22Rv1 (cell line): ENCODE data around the gene TTC28.
"Not testable (repeated sequence)": the region's sequence is repeated elsewhere in the genome, so short reads cannot be mapped to it uniquely, and the experiment has no call there.

ENCODE experiments used
- H3K27ac ChIP-seq: fragments of 450-650 bp; 2 replicates; pipeline ENCODE4 v1.5.1; 2017
- ZFX ChIP-seq: fragments of 450-650 bp; IDR thresholded peaks from 2 replicates; pipeline ENCODE4 v1.6.1; 2017; ENCODE audit warnings: antibody characterized with exemption, borderline replicate concordance
- TF ChIP-seq, protein P1 (sequence below): fragments of 450-650 bp; IDR thresholded peaks from 2 replicates; pipeline ENCODE4 v1.5.1; 2017; ENCODE audit warnings: mild to moderate bottlenecking

The TTC28 gene

DNA sequence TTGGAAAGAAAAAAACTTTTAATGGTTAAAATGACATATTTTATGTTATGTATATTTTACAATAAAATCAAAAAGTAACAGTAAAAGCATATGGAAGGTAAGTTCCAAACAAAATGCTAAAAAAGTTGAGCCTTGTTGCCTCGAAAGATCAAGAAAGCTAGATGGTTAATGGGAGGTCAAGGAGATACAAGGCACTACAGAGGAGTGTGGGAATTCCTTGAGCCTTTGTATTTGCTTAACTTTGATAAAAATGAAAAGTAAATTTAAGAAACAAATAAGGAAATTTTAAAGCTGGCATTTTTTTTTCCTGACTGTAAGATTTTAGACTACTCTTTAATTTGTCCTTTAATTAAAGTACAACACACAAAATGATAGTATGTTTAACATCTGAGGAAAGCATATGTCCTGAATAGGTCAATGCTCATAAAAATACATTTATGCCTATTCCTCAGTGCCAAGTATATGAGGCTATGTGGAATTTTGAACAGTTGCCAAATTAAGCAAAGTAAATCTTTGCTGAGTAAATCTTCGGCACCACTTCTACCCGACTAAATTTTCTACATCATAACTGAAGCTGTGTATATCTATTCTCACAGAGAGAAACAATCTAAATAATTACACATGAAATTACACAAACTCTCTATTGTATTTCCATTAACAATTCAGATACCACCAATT, 108.8 kb downstream of the TTC28 start:
- TF ChIP-seq, protein P1, sequence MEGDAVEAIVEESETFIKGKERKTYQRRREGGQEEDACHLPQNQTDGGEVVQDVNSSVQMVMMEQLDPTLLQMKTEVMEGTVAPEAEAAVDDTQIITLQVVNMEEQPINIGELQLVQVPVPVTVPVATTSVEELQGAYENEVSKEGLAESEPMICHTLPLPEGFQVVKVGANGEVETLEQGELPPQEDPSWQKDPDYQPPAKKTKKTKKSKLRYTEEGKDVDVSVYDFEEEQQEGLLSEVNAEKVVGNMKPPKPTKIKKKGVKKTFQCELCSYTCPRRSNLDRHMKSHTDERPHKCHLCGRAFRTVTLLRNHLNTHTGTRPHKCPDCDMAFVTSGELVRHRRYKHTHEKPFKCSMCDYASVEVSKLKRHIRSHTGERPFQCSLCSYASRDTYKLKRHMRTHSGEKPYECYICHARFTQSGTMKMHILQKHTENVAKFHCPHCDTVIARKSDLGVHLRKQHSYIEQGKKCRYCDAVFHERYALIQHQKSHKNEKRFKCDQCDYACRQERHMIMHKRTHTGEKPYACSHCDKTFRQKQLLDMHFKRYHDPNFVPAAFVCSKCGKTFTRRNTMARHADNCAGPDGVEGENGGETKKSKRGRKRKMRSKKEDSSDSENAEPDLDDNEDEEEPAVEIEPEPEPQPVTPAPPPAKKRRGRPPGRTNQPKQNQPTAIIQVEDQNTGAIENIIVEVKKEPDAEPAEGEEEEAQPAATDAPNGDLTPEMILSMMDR, result no peak
- no peak for TF ChIP-seq ZFX
- peak overlapping the region; percentile 28; the same call in 1 of the 2 replicates for H3K27ac ChIP-seq

DNA sequence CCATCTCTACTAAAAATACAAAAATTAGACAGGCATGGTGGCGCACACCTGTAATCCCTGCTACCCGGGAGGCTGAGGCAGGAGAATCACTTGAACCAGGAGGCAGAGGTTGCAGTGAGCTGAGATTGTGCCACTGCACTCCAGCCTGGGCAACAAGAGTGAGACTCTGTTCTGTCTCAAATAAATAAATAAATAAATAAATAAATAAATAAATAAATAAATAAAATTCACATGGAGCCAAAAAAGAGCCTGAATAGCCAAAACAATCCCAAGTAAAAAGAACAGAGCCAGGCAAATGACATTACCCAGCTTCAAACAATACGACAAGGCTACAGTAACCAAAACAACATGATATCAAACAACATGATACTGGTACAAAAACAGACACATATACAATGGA, 110.7 kb downstream of the TTC28 start:
- not testable (repeated sequence) for H3K27ac ChIP-seq

DNA sequence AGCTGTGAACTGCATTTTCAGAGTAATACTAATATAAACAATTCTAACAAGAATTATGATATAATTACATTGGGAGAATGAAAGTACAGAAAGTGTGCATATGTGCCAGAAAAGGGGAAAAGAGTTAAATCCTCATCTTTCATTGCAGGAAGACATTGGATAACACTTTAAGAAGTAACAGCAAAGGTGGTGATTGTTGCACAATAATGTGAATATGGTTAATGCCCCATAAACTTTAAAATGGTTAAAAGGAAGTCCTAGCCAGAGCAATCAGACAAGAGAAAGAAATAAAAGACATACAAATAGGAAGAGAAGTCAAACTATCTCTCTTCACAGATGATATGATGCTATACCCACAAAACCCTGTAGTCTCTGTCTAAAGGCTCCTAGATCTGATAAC, 111.5 kb downstream of the TTC28 start:
- TF ChIP-seq, protein P1, result no peak
- no peak for TF ChIP-seq ZFX

DNA sequence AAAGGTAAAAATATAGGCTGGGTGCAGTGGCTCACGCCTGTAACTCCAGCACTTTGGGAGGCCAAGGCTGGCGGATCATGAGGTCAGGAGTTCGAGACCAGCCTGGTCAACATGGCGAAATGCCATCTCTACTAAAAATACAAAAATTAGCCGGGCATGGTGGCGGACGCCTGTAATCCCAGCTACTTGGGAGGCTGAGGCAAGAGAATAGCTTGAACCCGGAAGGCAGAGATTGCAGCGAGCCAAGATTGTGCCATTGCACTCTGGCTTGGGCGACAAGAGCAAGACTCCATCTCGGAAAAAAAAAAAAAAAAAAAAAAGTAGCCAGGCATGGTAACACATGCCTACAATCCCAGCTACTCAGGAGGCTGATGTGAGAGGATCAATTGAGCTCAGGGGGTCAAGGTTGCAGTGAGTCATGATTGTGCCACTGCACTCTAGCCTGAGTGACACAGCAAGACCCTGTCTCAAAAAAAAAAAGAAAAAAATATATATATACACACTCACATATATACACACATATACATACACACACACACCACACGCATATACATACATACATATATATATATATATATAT, 112.6 kb downstream of the TTC28 start:
- H3K27ac ChIP-seq, result not testable (repeated sequence)

More for the DNA sequence above, 111.5 kb downstream of the TTC28 start:
- H3K27ac ChIP-seq, result no peak overlapping the region

DNA sequence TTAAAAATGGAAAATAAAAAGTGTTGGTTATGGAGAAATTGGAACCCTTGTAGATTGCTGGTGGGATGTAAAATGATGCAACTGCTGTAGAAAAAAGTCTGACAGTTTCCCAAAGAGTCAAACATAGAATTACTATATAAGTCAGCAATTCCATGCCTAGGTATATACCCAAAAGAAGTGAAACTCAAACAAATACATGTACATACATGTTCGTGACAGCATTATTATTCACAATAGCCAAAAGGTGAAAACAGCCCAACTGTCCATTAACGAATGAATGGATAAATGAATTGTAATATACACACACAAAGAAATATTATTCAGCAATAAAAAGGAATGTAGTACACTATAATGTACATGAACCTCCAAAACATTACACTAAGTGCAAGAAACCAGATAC, 116.0 kb downstream of the TTC28 start:
- TF ChIP-seq, protein P1, result no peak
- no peak for TF ChIP-seq ZFX
- no peak overlapping the region for H3K27ac ChIP-seq

DNA sequence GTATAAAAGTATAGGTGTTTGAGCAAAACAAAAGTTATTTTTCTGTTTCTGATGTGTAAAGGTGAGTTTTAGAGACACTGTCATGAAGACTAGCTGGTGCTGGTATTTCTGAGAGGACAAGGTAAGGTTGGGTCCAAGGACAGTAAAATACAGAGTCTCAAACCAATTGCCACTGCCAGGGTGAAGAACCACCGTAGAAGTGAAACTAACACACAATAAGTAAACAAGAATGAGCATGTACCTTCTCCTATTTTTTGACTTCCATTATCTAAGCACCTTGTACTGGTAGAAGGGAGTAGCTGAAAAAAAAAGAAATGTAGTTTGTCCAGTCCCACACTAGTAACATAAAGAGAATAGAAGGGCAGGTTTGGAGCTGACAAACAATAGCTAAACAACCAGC, 117.3 kb downstream of the TTC28 start:
- H3K27ac ChIP-seq, result no peak overlapping the region
- TF ChIP-seq, protein P1, result no peak
- no peak for TF ChIP-seq ZFX

DNA sequence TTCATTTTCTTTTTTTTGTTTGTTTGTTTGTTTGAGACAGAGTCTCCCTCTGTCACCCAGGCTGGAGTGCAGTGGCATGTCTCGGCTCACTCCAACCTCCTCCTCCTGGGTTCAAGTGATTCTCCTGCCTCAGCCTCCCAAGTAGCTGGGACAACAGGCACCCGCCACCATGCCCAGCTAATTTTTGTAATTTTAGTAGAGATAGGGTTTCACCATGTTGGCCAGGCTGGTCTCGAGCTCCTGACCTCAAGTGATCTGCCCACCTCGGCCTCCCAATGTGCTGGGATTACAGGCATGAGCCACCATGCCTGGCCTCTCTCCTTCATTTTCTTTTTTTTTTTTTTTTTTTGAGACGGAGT, 118.9 kb downstream of the TTC28 start:
- H3K27ac ChIP-seq, result not testable (repeated sequence)

DNA sequence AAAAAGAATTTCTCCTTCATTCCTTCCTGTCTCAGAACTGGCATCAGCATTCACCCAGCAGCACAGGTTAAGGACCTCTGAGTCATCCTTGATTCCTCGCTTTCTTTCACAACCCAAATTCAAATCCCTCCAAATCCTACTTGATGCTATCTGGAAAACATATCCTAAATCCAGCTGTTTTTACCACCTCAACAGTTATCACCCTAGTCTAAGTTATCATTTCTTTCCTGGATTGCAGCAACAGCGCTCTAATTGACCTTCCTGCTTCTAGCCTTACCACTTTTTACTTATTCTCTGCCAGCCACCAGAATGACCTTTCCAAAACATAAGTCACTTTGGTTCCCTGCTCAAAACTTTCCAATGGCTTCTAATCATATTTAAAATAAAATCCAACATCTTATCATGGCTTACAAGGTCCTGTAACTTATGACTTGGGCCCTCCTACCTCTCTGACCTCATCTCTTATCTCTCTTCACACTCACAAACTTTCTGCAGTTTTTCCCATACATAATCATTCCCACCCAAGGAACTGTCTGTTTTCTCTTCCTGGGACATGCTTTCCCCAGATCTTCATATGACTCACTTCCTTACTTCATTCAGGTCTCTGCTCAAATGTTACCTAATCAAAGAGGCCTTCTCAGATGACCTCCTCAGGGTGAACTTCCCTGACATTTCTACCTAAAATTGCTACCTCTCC, 119.4 kb downstream of the TTC28 start:
- TF ChIP-seq ZFX, result no peak
- TF ChIP-seq, protein P1, result no peak
- no peak overlapping the region for H3K27ac ChIP-seq

DNA sequence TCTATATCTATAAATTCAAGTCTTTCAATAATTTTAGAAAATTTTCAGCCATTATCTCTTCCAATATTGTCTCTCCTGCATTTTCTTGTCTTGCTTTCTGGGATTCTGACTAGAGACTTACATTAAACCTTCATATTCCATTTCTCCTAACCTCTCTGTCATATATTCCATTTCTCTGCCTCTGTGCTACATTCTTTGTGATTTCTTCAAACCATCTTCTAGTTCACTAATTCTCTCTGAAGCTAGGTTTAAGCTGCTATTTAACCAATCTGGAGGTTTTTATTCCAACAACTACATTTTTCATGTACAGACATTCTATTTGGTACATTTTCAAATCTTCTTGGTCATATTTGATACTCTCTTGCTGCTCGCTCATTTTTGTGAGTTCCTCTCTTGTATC, 122.5 kb downstream of the TTC28 start:
- TF ChIP-seq, protein P1, result no peak
- no peak for TF ChIP-seq ZFX
- no peak overlapping the region for H3K27ac ChIP-seq

DNA sequence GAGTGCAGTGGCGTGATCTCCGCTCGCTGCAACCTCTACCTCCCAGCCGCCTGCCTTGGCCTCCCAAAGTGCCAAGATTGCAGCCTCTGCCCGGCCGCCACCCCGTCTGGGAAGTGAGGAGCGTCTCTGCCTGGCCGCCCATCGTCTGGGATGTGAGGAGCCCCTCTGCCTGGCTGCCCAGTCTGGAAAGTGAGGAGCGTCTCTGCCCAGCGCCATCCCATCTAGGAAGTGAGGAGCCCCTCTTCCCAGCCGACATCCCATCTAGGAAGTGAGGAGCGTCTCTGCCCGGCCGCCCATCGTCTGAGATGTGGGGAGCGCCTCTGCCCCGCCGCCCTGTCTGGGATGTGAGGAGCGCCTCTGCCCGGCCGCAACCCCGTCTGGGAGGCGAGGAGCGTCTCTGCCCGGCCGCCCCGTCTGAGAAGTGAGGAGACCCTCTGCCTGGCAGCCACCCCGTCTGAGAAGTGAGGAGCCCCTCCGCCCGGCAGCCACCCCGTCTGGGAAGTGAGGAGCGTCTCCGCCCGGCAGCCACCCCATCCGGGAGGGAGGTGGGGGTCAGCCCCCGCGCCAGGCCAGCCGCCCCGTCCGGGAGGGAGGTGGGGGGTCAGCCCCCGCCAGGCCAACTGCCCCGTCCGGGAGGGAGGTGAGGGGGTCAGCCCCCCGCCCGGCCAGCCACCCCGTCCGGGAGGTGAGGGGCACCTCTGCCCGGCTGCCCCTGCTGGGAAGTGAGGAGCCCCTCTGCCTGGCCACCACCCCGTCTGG, 126.4 kb downstream of the TTC28 start:
- not testable (repeated sequence) for H3K27ac ChIP-seq
